Fibroblast of pulmonary artery (primary cell): Measurements from ENCODE around the gene MARCHF9.

Experiments
- DNase-seq: peaks from one replicate; pipeline ENCODE4 v3.0.0-alpha.2; 2010; ENCODE audit warnings: low read depth
- H3K4me3 ChIP-seq: replicated peaks from 2 replicates; pipeline ENCODE4 v1.5.1; 2011; ENCODE audit warnings: low read depth, mild to moderate bottlenecking, control low read depth, low read length, moderate library complexity
- TF ChIP-seq, protein P1 (sequence below): IDR thresholded peaks from 2 replicates; pipeline ENCODE4 v1.5.1; 2011; ENCODE audit warnings: mild to moderate bottlenecking, control low read depth, low read length, inconsistent platforms; ENCODE audit errors: missing control alignments

Gene MARCHF9

DNA sequence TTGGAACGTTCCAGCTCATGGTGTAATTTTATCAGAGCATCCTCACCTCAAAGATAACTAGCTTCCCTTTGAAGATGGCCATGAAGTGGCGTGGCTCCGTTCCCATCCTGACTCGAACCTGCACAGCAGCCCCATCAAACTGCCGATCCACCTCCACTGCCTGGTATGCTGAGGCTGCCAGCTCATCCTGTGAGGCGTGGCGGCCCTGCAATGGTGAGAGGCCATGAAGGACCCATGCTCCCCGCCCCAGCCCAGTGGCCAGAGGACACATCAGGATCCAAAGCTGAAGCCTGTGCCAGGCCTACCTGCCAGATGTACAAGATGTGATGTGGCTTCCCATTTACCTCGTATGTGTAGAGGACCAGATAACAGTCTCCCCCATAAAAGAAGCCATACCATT is 52.4 kb downstream of the MARCHF9 start:
- no peak overlapping the region for H3K4me3 ChIP-seq
- TF ChIP-seq, protein P1, sequence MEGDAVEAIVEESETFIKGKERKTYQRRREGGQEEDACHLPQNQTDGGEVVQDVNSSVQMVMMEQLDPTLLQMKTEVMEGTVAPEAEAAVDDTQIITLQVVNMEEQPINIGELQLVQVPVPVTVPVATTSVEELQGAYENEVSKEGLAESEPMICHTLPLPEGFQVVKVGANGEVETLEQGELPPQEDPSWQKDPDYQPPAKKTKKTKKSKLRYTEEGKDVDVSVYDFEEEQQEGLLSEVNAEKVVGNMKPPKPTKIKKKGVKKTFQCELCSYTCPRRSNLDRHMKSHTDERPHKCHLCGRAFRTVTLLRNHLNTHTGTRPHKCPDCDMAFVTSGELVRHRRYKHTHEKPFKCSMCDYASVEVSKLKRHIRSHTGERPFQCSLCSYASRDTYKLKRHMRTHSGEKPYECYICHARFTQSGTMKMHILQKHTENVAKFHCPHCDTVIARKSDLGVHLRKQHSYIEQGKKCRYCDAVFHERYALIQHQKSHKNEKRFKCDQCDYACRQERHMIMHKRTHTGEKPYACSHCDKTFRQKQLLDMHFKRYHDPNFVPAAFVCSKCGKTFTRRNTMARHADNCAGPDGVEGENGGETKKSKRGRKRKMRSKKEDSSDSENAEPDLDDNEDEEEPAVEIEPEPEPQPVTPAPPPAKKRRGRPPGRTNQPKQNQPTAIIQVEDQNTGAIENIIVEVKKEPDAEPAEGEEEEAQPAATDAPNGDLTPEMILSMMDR = no peak
- DNase-seq = no peak

DNA sequence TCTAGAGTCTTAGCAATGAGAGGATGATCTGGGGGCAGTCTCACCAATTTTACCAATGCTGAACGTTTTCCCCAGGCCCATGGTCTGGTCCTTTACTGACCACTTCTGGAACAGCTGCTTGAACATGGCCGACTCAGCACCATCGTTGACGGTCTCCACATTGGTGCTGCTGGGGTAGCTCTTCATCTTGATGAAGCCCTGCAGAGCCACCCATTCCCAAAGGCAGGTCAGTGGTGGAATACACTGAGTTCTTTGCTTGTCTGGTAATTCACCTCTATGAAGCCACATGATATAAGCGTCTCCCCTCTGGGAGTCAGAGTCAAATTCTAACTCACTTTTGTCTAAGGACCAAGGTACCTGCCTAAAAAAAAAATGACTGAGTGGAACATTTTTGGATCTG is 53.4 kb downstream of the MARCHF9 start:
- no peak for DNase-seq
- no peak overlapping the region for H3K4me3 ChIP-seq
- TF ChIP-seq, protein P1 = no peak

- H3K4me3 ChIP-seq = no peak overlapping the region
- DNase-seq = no peak
- TF ChIP-seq, protein P1 = no peak
Measured at GRCh38 chr12:57809425-57809824, 54.5 kb downstream of the MARCHF9 start.
